UCSD-AML1 (cell line): ENCODE measurements around the gene ARHGAP19.
A peak's percentile ranks its signal among the peaks of the same experiment; 100 is the strongest.

ENCODE experiments used
- DNase-seq: peaks from one replicate; lab custom pipeline; 2025; ENCODE audit not compliant: unreplicated experiment; lab: John Stamatoyannopoulos, UW

Gene ARHGAP19

DNA sequence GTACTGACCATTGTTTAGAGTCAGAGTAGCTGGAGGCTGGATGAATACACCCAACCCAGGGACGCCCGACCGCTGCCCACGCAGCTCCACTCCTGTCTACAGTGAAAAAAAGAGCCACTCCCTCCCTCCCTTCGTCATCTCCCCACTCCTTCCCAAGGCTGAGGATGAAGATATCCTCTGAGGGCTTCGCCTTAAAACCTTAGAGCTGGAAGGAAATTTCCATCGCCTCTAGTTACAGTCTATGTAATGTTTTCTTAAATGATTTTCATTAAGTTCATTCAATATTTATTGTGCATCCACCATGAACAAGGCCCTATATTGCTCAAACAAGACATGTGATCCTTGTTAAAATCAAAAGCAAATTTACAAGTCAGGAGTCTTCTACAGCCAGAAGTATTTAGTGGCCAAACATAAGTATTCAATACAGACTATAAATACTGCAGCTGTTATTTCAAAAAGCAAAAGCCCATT is 95.4 kb downstream of the ARHGAP19 start:
- no peak for DNase-seq

DNA sequence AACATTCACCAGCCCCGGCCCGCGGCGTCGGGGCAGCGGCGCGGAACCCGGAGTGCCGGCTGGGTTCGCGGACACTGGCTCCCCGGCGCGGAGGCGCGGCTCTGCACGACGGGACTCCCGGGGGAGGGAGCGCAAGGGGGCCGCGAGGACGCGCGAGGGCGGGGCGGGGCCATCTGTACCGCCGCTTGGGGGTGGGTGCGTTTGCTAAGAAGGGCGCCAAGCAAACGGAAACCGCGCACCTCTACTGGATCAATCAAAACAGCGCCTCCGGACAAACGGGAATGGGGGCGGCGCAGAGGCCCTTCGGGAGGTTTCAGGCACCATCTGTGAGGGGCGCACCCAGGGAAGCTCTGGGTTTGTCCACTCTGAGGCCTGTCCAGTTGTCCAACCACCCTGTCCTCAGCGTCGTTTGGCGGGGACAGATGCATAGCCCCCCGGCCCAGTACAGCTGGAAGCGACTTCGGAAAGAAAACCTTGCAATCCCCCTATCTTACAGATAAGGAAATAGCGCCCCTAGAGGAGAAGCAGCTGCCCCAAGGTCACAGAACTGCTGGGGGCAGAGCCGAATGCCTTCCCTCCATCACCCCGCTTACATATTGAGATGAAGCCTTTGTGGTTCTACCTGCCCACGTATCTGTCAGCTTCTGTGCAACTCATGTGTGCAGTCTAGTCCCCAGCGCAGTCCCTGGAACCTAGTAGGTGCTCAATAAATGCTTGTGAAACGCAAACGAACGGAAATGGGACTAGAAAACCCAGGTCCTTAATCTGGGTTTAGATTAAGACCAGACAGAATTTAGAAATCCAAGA is 96.0 kb downstream of the ARHGAP19 start:
- DNase-seq = peak; percentile 43

DNA sequence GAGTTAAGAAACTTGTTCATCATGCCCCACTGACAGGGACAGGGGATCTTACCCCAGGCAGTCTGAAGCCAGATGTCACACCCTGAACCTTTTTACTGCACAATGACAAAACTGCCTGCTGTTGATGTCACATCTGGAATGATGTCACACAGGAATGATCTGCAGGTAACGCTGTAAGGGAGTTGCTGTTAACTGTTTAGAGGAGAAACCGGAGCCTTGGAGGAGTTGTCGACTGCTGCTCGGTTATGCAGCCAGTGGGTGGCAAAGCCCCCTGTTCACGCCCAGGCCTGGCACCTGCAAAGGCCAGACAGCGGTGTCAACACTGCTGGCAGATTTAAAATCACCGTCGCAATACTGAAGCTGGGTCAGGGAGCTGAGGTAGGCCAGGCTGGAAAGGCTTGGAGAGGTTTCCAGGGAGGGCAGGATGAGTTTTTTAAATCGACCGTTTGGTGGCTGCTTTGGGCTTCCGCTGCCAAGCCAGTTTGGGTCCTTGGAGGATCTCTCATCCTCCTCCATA is 96.7 kb downstream of the ARHGAP19 start:
- no peak for DNase-seq

DNA sequence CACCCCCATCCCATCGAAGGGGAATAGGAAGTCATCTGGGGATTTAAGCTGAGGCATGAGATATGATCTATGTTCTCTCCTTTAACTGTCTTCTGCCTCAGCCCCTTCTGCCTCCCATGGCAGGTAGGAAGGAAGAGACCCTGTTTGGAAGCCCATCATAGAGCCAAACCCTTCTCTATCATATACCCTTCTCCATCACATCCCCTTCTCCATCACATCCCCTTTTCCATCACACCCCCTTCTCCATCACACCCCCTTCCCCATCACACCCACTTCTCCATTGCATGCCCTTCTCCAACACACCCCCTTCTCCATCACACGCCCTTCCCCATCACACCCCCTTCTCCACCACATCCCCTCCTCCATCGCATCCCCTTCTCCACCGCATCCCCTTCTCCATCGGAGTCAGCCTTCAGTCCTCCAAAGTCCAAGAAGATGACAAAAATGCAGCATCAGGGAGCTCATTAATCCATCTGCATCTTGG is 99.4 kb downstream of the ARHGAP19 start:
- DNase-seq = no peak

DNA sequence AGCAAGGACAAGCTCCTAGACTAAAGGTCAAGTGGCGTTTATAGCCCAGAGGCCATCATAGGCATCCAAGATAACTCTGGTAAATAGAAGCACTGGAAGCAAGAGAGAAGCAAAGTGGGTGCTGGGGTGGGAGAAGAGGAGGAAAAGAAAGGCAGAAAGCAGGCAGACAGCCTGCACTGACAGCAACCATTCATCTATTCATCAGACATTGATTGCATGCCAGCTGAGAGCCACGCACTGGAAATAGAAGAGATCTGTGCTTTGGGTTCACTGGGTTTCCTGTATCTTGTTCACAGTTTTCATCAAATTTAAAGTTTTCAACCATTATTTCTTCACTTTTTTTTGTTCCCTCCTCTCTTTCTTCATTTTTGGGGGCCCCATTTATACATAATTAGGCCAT is 102.0 kb downstream of the ARHGAP19 start:
- DNase-seq = no peak

DNA sequence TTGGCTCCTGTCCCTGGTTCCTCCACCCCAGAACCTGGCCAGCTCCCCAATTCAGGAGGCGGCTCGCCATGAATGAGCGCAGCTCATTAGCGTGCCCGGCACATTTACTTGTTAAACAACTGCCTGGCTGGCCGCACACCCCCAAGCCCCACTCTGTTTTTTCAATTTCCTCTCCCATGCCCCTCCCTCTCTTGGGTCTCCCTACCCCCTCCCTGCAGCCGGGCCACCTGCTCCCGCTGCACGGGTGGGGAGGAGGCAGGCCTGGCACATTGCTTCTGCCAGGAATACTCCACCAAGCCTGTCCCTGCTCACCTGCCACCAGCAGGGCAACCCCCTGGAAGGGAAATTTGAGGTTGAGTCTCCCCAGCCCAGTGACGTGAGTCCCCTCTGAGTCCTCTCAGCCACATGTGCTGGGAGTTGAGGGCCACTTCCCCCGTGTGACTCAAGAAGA is 104.2 kb downstream of the ARHGAP19 start:
- DNase-seq = no peak

DNA sequence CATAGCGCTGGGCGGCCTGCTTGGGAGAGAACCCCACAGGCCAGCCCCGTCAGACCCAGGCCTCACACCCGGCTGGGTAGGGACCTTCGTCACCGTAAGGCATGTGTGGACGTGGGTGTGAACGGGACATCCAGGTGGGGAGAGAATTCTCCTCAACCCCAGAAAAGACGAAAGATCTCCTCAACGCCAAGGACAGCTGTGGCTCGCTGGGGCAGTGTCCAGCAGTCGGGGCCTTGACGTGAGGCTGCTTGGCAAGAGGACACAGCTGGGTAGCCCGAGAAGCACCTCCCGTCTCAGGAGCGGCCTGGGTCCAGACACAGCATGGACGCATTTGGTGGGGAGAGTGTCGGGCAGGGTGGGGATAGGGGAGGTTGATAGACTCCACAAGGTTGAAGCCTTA is 105.5 kb downstream of the ARHGAP19 start:
- DNase-seq = no peak

DNA sequence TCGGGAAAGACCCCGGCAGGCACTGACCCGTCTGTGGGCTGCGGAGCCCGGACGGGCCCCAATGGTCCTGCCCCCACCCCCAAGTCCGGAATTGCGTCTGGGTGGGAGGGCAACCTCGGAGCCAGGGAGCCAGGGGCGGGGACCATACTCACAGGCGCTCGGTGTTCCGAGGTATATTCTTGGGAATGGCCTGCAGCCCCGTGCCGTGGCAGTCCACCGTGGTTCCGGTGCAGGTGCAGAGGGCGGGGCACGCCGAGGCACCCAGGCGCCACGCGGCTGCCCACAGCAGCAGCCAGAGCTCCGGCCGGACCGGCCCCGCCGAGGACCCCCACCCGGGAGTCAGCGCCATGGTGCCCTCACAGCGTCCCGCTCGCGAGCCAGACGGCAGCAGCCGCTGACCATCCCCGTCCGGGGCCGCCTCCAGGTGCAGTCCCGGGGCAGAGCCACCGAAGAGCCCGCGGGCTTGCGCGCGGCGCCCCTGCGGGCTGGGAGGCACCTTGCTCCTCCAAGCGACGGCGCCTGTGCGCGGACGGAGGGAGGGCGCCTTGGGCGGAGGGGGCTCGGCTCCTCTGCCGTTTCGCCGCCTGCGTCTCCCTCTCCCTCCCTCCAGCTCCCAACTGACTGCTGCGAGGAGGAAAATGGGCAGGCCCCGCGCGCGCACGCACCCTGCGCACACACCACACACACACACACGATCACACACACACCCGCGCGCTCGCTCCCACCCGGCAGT is 106.9 kb downstream of the ARHGAP19 start, which contains the start of gene SLIT1:
Gene SLIT1, minus strand, starts transcription at position 634 of the 733 bp plus-strand sequence. Its CDS starts 285 bp downstream, at position 349.
- no peak for DNase-seq

DNA sequence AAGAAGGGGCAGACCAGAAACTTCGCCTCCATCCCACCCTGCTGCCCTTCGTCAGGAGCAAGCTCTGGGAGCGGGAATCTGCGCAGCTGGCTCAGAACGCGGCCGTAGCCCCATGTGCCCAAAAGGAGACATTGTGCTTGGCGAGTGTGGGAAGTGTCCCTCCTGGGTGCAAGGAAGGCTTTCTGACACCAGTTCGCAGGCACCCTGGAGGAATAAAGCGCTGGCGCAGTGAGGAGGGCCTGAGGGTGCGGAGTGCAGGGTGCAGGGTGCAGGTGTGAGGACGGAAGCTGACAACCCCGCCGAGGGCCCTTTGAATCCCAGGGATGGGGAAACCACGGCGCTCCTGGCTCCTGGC is 107.5 kb downstream of the ARHGAP19 start:
- DNase-seq = no peak

DNA sequence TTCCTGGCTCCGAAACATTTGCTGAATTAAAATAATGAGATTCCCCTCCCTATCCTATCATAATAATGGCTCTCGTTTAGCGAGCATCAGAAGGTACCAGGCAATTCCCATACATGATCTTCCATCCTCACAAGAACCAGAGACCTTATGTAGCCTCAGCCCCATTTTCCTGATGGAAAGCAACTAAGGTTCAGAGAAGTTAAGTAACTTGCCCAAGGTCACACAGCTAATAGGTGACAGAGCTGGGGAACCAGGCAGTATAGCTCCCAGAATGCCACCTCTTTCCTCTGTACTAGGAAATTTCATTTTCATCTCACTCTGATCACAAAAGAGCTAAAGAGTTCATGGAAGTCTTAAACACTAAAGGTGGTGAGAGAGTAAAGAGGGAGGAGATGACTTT is 109.1 kb downstream of the ARHGAP19 start:
- no peak for DNase-seq

DNA sequence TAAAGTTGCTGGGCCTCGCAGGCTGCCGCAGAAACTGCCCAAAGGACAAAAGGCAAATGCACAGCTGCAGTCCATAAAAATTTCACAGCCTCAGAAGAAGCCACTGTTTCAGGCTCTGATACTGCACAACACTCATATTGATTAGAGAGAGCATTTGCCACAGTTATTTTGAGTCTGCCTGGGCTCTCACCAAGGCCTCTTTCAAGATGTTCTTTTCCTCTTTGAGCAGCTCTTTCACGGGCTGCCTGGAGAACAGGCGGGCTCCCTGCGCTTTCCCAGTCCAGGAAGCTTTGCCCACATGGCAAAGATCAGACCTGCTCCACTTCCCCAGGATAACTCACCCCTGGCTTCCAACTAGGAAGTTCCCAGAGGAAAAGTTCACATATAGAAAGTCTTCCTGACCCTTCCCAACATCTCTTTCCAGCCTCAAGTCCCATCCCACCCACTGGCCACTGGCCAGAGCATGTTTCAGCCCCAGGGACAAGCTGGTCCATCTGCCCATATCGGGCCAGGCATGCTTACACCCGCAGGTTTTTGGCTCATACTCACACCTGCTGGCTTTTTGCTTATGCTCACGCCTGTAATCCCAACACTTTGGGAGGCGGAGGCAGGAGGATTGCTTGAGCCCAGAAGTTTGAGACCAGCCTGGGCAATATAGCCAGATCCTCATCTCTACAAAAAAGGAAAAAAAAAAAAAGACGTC is 110.0 kb downstream of the ARHGAP19 start:
- no peak for DNase-seq

DNA sequence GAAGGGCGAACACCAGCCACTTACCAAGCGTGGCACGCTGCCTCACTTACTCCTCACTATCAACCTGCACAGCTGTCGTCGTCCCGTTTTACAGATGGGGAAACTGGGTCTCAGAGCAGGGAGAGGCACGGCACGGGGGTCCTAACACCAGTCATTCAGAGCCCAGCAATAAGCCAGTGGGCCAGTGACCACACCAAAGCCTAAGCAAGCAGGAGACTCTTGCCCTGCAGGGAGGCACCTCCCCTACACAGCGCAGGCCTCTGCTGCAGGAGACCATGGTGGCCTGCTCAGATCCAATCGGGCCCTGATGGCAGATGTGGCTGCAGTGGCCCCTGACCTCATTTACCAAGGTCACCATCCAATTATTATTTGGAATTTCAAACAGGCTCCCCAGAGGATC is 111.5 kb downstream of the ARHGAP19 start:
- no peak for DNase-seq

DNA sequence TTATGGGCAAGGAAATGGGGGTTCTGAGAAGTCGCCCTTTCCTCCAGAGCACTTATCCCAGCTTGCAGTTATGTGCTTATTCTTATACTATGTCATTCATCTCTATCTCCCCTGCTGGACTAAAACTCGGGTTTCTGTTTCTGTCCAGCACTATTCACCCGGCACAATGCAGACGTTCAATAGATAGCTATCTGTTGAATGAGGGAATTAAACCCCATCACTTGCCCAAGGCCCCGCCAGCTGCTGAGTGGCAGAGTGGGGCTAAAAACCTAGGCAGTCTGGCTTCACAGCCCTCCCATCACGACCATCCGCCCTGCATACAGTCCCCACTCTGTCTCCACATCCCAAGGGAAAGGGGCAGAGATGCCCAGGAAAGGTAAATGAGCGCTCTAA is 112.1 kb downstream of the ARHGAP19 start:
- DNase-seq = no peak

DNA sequence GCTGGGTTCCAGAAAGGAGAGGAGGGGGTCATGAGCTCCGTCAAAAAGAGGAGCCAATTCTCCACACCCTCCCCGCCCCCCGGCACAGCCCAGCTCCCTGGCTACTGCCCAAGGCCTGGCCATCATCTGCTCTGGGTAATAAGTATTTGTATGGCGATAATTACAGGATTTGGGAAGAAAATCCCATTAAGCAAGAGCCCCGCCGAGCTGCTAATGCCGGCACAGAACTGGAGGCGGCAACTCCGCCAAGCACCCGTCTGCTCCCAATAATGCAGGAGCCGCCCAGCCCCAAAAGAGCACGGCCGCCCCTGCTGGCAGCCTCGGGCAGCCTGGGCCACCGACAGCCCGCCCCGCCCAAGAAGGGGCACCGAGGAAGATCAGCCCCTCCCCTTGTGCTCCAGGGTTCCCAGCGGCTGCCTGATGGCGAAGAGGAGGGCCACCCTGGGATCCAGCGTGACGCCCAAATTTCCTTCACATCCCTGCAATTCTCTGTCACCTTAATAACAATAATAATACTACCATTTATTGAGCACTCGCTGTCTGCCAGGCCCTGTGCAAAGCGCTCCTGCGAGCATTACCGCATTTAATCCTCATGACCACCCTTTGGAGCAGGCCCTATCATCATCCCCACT is 112.6 kb downstream of the ARHGAP19 start:
- DNase-seq = no peak

DNA sequence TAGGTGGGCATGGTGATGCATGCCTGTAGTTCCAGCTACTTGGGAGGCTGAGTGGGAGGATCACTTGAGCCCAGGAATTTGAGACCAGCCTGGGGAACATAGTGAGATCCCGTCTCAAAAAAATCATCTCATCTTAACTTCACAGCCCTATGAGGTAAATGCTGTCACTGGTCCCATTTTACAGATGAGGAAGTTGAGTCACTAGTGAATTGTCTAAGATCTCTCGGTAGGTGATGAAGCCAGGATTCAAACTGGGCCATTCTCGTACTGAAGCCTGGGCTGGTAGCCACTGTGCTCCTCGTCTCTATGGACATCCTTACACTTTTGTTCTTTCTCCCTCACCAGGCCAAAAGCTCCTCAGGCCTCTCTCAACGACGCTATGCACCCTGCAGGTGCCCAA is 113.1 kb downstream of the ARHGAP19 start:
- DNase-seq = no peak

DNA sequence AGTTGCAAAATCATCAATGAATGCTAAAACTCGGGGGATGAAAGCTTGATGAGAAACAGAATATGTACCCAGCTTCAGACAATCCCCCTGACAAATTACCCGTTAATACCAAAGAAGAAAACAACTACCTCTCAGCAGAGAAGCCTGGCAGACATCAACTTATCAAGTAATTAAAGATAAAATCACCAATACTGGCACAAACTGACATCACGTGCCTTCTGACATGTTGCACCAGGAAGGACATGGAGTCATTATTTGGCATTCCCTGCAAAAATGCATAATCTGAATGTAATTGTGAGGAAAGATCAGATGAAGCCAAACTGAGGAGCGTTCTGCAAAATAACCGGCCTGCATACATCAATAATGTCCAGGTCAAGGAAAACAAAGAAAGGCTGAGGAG is 114.4 kb downstream of the ARHGAP19 start:
- DNase-seq = no peak

DNA sequence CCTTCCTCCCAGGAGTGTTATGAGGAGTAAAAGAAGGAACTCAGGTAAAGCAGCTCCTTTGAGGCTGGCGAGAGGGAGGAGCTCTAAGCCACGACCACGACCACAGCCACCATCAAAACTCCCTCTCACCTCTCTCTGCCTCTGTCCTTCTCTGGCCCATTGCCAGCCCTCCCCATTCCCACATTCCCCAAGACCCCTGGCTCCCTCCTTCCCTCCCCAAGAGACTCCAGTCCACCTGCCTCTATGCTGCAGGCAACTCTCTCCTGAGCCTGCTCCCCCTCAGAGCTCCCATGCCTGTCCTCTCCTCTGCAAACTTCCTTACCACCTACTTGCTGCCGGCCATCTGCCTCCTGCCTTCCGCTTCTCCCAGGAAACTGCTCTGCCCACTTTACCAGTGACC is 116.2 kb downstream of the ARHGAP19 start:
- no peak for DNase-seq

DNA sequence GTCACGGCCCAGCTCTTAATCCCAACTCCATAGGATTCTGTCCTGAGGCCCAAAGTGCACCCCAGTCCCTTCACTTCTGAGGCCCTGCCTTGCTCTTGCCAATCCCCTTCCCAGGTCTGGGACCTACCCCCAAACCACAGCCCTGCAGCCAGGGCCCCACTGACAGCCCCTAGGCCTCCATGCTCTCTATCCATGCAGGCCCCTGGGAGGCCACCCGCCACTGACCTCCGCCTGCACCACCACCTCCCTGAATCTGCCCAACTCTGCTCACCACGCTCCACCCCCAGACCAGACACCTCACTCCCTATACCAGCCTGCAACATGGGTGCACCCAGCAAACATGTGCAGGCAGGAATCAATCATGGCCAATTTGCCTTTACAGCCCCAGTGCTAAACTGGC is 116.9 kb downstream of the ARHGAP19 start:
- DNase-seq = no peak

DNA sequence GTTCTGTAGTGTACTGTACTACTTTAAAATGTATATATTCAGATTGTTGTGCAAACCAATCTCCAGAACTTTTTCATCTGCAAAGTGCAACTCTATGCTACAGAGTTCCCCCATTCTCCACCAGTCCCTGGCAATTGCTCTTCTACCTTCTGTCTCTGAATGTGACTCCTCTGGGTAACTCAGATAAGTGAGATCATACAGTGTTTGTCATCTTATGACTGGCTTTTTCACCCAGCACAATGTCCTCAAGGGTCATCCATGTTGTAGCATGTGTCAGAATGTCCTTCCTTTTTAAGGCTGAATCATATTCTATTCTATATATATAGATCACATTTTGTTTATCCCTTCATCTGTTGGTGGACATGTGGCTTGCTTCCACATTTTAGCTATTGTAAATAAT is 117.5 kb downstream of the ARHGAP19 start:
- DNase-seq = no peak

DNA sequence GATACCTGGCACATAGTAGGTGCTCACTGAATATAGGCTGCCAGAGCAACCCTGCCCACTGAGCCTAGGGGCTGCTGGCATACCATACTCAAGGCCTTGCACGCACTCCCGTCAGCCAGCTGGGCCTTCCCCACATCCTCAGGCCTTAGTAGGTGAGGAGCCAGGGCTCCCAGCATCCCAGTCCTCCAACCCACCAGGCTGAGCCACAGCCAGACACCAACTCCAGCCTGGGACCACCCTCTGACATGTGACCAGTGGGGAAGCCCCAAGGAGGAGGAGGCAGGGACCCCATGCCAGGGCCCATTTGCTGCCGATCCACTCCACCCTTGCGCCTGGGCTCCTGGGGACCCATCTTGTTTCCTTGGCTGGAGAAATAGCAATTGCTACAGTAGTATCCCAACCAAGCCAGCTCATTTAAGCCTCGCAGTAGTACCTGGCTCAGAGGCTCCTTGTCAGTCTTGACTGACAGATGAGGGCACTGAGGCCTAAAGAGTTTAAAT is 118.1 kb downstream of the ARHGAP19 start:
- no peak for DNase-seq

DNA sequence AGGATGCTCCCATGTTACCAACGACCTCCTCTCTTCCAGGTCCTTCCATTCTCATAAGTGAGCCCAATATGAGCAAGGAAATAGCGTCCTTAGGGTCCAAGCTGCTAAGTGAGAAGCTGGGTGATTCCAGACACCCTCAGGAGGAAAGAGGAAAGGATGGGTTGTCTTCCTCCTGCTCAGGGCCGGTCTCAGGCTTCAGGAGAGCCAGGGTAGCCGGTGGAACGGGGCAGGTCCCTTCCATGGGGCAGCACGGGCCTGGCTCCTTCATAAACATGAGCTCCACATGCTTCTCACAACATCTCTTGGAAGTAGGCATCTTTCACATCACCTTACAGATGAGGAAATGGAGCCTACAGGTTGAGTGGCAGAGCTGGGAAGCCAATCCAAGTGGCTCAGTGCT is 119.4 kb downstream of the ARHGAP19 start:
- DNase-seq = no peak
